ENCODE results near the gene ARL4C. TPM values are rescaled to one million over a fixed set of nuclear protein-coding genes. Genes with fewer than 3 reads are reported as not detected.
A peak's percentile ranks its signal among the peaks of the same experiment; 100 is the strongest.

Gene ARL4C
- total and polyA plus RNA-seq, 2 experiments from 2014 or later = 5.8 to 9.9 TPM

DNA sequence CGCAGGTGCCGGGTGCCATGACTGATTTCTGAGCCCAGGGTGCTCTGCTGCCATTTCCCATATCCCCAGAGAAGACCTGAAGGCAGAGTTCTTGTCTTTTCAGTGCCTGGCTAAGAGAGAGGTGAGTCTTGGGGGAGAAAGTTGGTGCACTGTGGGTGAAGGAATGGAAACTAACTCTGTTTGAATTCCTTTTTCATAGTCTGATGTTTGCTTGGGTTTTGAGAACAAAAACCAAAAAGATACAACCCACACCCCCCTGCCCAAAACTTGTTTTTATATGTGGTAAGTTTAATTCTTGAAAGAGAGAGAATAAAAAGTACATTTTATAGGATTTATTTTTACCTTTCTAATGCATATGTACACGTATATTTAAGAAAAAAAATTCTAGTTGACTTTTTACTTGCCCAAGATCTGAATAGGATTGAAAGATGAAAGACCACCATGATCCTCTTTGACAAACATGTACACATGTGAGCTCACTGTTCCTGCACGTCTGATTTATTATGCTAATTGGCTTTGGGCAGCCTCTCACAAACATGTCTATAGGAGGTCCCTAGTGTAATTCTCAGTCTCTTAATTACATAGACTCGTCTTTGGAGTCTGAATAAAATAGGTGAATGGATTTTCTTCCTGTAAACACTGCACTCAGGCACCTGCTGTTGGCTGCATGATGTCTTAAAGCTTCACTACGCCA lies 46.3 kb downstream of the ARL4C start:
- Mint-ChIP-seq H3K27ac (no peak overlapping the region), H3K27me3 (ENCODE audit: insufficient read depth, low read depth, poor library complexity) (peaks cover 7% of the 10 kb centered on the region), H3K36me3 (ENCODE audit: low read depth) (no peaks in the 10 kb centered on the region; the same call in 2 of the 3 replicates), H3K4me1 (peaks cover 41% of the 10 kb centered on the region), H3K9me3 (no peaks in the 10 kb centered on the region; the same call in 1 of the 3 replicates), H3K4me3 (no peak overlapping the region)
- ATAC-seq (no peak), DNase-seq (ENCODE audit: low spot score) (no peak)
- Histone ChIP-seq H4K20me1 (replicated peaks; ENCODE audit: insufficient read depth) (no peaks in the 10 kb centered on the region), H3K4me1 (ENCODE audit: insufficient read depth) (peaks cover 20% of the 10 kb centered on the region), H3K27me3 (ENCODE audit: insufficient read depth) (no peaks in the 10 kb centered on the region), H3K36me3 (ENCODE audit: insufficient read depth) (no peaks in the 10 kb centered on the region), H3K9me2 (ENCODE audit: insufficient read depth) (peaks cover 16% of the 10 kb centered on the region), H2AFZ (no peak overlapping the region), H3K27ac (ENCODE audit: low read depth) (no peak overlapping the region), H3K4me2 (no peak overlapping the region), H3K4me3 (no peak overlapping the region), H3F3A (replicated peaks; ENCODE audit: low read depth) (no peaks in the 10 kb centered on the region), H3K79me2 (replicated peaks; ENCODE audit: insufficient read depth) (no peaks in the 10 kb centered on the region)
- TF ChIP-seq, protein P1, sequence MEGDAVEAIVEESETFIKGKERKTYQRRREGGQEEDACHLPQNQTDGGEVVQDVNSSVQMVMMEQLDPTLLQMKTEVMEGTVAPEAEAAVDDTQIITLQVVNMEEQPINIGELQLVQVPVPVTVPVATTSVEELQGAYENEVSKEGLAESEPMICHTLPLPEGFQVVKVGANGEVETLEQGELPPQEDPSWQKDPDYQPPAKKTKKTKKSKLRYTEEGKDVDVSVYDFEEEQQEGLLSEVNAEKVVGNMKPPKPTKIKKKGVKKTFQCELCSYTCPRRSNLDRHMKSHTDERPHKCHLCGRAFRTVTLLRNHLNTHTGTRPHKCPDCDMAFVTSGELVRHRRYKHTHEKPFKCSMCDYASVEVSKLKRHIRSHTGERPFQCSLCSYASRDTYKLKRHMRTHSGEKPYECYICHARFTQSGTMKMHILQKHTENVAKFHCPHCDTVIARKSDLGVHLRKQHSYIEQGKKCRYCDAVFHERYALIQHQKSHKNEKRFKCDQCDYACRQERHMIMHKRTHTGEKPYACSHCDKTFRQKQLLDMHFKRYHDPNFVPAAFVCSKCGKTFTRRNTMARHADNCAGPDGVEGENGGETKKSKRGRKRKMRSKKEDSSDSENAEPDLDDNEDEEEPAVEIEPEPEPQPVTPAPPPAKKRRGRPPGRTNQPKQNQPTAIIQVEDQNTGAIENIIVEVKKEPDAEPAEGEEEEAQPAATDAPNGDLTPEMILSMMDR (conservative IDR thresholded peaks at IDR 0.05; ENCODE audit: low read depth in 2 of 2) = no peak
- no peak for TF ChIP-seq ETS1 (IDR thresholded peaks at IDR 0.05)

DNA sequence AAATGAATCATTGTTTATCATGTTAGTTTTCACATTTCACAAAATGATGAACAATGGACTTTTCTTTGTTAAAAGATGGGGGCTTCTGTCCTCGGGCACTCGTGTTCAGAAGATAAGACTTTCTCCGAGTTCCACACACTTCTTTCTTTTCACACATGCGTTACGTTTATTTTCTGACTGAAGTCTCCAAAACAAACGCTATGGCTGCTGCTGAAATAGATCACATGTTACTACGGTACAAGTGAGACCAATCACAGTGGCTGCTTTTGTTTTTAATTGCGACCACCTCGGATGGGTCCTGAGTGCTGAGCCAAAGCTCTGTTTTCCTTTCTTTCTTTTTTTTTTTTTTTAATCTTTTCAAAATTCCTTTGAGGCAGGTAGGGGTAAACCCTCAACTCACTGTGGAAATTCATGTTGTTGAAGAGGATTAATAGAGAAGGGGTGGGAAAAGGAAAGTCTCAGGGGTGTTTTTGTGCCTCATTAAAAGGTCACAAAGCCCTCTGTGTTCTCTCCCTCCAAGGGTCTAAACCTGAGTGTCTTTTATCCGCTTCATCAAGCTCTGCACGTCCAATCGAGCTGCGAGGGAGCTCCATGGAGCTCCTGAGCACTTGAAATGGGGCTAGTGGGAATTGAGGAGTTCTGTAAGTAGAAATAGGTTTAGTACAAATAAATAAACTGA lies 48.2 kb downstream of the ARL4C start:
- ATAC-seq (peak; percentile 65), DNase-seq (ENCODE audit: low spot score) (peak; percentile 10)
- Histone ChIP-seq H3K9me2 (ENCODE audit: insufficient read depth) (peaks cover 12% of the 10 kb centered on the region), H2AFZ (no peak overlapping the region), H3K27ac (ENCODE audit: low read depth) (peak overlapping the region; percentile 90), H3K27me3 (ENCODE audit: insufficient read depth) (no peaks in the 10 kb centered on the region), H3K79me2 (replicated peaks; ENCODE audit: insufficient read depth) (no peaks in the 10 kb centered on the region), H3K4me2 (peak overlapping the region; percentile 39; the same call in 1 of the 2 replicates), H3F3A (replicated peaks; ENCODE audit: low read depth) (no peaks in the 10 kb centered on the region), H4K20me1 (replicated peaks; ENCODE audit: insufficient read depth) (no peaks in the 10 kb centered on the region), H3K4me3 (peak overlapping the region; percentile 4; the same call in 1 of the 2 replicates), H3K36me3 (ENCODE audit: insufficient read depth) (no peaks in the 10 kb centered on the region), H3K4me1 (ENCODE audit: insufficient read depth) (peaks cover 20% of the 10 kb centered on the region)
- Mint-ChIP-seq H3K4me3 (no peak overlapping the region), H3K4me1 (peaks cover 38% of the 10 kb centered on the region), H3K27ac (peak overlapping the region; percentile 82), H3K36me3 (ENCODE audit: low read depth) (no peaks in the 10 kb centered on the region; the same call in 2 of the 3 replicates), H3K27me3 (ENCODE audit: insufficient read depth, low read depth, poor library complexity) (peaks cover 11% of the 10 kb centered on the region), H3K9me3 (no peaks in the 10 kb centered on the region; the same call in 1 of the 3 replicates)
- TF ChIP-seq CREB1 (CRISPR knock-in tag; IDR thresholded peaks at IDR 0.05; ENCODE audit: low read depth) (no peak), NANOG (IDR thresholded peaks at IDR 0.05; ENCODE audit: borderline replicate concordance) (no peak)

- Histone ChIP-seq H3K27ac (ENCODE audit: low read depth) (no peak overlapping the region), H3K36me3 (ENCODE audit: insufficient read depth) (no peaks in the 10 kb centered on the region), H3F3A (replicated peaks; ENCODE audit: low read depth) (no peaks in the 10 kb centered on the region), H3K4me3 (no peak overlapping the region), H3K4me2 (peak overlapping the region; percentile 39; the same call in 1 of the 2 replicates), H3K4me1 (ENCODE audit: insufficient read depth) (peaks cover 20% of the 10 kb centered on the region), H2AFZ (peak overlapping the region; percentile 68; the same call in 1 of the 2 replicates), H4K20me1 (replicated peaks; ENCODE audit: insufficient read depth) (no peaks in the 10 kb centered on the region), H3K27me3 (ENCODE audit: insufficient read depth) (no peaks in the 10 kb centered on the region), H3K9me2 (ENCODE audit: insufficient read depth) (peaks cover 12% of the 10 kb centered on the region), H3K79me2 (replicated peaks; ENCODE audit: insufficient read depth) (no peaks in the 10 kb centered on the region)
- H3K9me3 Mint-ChIP-seq = no peaks in the 10 kb centered on the region; the same call in 1 of the 3 replicates
- ATAC-seq (no peak), DNase-seq (ENCODE audit: low spot score) (no peak)
- H3K36me3 Mint-ChIP-seq (ENCODE audit: low read depth) = no peaks in the 10 kb centered on the region; the same call in 2 of the 3 replicates
- H3K27me3 Mint-ChIP-seq (ENCODE audit: insufficient read depth, low read depth, poor library complexity) = peaks cover 11% of the 10 kb centered on the region
- H3K4me3 Mint-ChIP-seq = no peak overlapping the region
- no peak overlapping the region for H3K27ac Mint-ChIP-seq
- H3K4me1 Mint-ChIP-seq = peaks cover 35% of the 10 kb centered on the region
- no peak for TF ChIP-seq JUNB (IDR thresholded peaks at IDR 0.05; ENCODE audit: unreplicated experiment)
- no peak for TF ChIP-seq EZH2phosphoT487 (IDR thresholded peaks at IDR 0.05; ENCODE audit: unreplicated experiment)
- TF ChIP-seq ZNF114 (CRISPR knock-in tag; IDR thresholded peaks at IDR 0.05) = no peak
- TF ChIP-seq ETS1 (IDR thresholded peaks at IDR 0.05) = no peak
- TF ChIP-seq NANOG (IDR thresholded peaks at IDR 0.05; ENCODE audit: borderline replicate concordance) = no peak
- no peak for TF ChIP-seq CREB1 (CRISPR knock-in tag; IDR thresholded peaks at IDR 0.05; ENCODE audit: low read depth)
- TF ChIP-seq, protein P1 (conservative IDR thresholded peaks at IDR 0.05; ENCODE audit: low read depth in 2 of 2) = no peak
Measured at GRCh38 chr2:234447963-234448362, 48.9 kb downstream of the ARL4C start.

All from GM23338 (cell line).